IMR-90 (cell line): ENCODE data around the gene AMZ1. TPM values are rescaled to one million over a fixed set of nuclear protein-coding genes. Genes with fewer than 3 reads are reported as not detected.
A peak's percentile ranks its signal among the peaks of the same experiment; 100 is the strongest.

ENCODE experiments used
- ATAC-seq: fragments of 200-7000 bp; cut with Tn5 transposase; 2 replicates; pipeline ENCODE4 v1.9.1; 2020; ENCODE audit warnings: low read depth, mild to moderate bottlenecking, moderate library complexity
- BruUV-seq: library from RNA; stranded (reverse); fragments of 400-500 nt; replicated peaks from 2 replicates; lab custom pipeline; 2021; lab: Mats Ljungman, UMichigan
- CTCF ChIA-PET: fragments of 300-600 bp; formaldehyde crosslinking; extraction: SDS; loops from one replicate; lab custom pipeline; 2021; ENCODE audit warnings: antibody characterized with exemption; lab: Yijun Ruan, JAX
- POLR2A ChIA-PET: fragments of 300-600 bp; sonication (Branson Sonifier 250); formaldehyde crosslinking; loops from one replicate; lab custom pipeline; 2022; ENCODE audit warnings: antibody characterized with exemption; ENCODE audit not compliant: unreplicated experiment; lab: Charles Lee
- DNase-seq: peaks from one replicate; pipeline ENCODE4 v3.0.0; 2013
- H2AFZ ChIP-seq: replicated peaks from 2 replicates; pipeline ENCODE3; 2013; ENCODE audit warnings: low read length, mild to moderate bottlenecking; ENCODE audit not compliant: poor library complexity
- H2AK5ac ChIP-seq: 2 replicates; pipeline ENCODE4 v1.6.1; 2013; ENCODE audit warnings: low read depth, low read length, inconsistent platforms
- H2AK9ac ChIP-seq: replicated peaks from 2 replicates; pipeline ENCODE3; 2013; ENCODE audit warnings: mild to moderate bottlenecking, low read depth, low read length, moderate library complexity; ENCODE audit not compliant: poor library complexity
- H2BK120ac ChIP-seq: 2 replicates; pipeline ENCODE4 v1.6.1; 2013; ENCODE audit warnings: low read depth, low read length, inconsistent platforms
- H2BK15ac ChIP-seq: 3 replicates; pipeline ENCODE4 v1.6.1; 2013; ENCODE audit warnings: low read depth, low read length, inconsistent platforms
- H2BK20ac ChIP-seq: 2 replicates; pipeline ENCODE4 v1.6.1; 2013; ENCODE audit warnings: low read depth, mild to moderate bottlenecking, inconsistent platforms, low read length, moderate library complexity
- H2BK5ac ChIP-seq: 2 replicates; pipeline ENCODE4 v1.6.1; 2013; ENCODE audit warnings: mild to moderate bottlenecking, low read depth, low read length, inconsistent platforms; ENCODE audit not compliant: poor library complexity, severe bottlenecking
- H3K14ac ChIP-seq: replicated peaks from 2 replicates; pipeline ENCODE4 v1.6.1; 2013; ENCODE audit warnings: low read depth, low read length, inconsistent platforms
- H3K18ac ChIP-seq: 2 replicates; pipeline ENCODE4 v1.6.1; 2013; ENCODE audit warnings: low read depth, low read length, control low read depth
- H3K23ac ChIP-seq: 2 replicates; pipeline ENCODE4 v1.6.1; 2013; ENCODE audit warnings: low read depth, low read length, inconsistent platforms
- H3K27ac ChIP-seq: 2 replicates; pipeline ENCODE4 v1.5.1; 2013; ENCODE audit warnings: mild to moderate bottlenecking, control low read depth, low read length; ENCODE audit not compliant: insufficient read depth
- H3K27me3 ChIP-seq: 2 replicates; pipeline ENCODE4 v1.6.1; 2013; ENCODE audit warnings: low read length; ENCODE audit not compliant: control insufficient read depth, insufficient read depth
- H3K36me3 ChIP-seq: 2 replicates; pipeline ENCODE4 v1.6.1; 2013; ENCODE audit warnings: low read length, mixed read lengths; ENCODE audit not compliant: control insufficient read depth, insufficient read depth
- H3K4ac ChIP-seq: 2 replicates; pipeline ENCODE4 v1.6.1; 2013; ENCODE audit warnings: low read depth, low read length, inconsistent platforms
- H3K4me1 ChIP-seq: 2 replicates; pipeline ENCODE4 v1.6.1; 2013; ENCODE audit warnings: low read length, mixed read lengths; ENCODE audit not compliant: control insufficient read depth, insufficient read depth
- H3K4me2 ChIP-seq: 2 replicates; pipeline ENCODE4 v1.6.1; 2013; ENCODE audit warnings: low read depth, mild to moderate bottlenecking, control low read depth, low read length, moderate library complexity
- H3K4me3 ChIP-seq: 2 replicates; pipeline ENCODE4 v1.5.1; 2013; ENCODE audit warnings: low read depth, mild to moderate bottlenecking, control low read depth, low read length, moderate library complexity; ENCODE audit not compliant: insufficient read depth
- H3K56ac ChIP-seq: 2 replicates; pipeline ENCODE4 v1.6.1; 2013; ENCODE audit warnings: low read length, inconsistent platforms; ENCODE audit not compliant: insufficient read depth; ENCODE audit errors: extremely low read depth
- H3K79me1 ChIP-seq, 2 experiments: 2 replicates each; pipeline ENCODE4 v1.6.1; 2013; ENCODE audit warnings: low read length in 2 of 2, inconsistent platforms in 1 of 2, low read depth in 1 of 2
- H3K9ac ChIP-seq: 2 replicates; pipeline ENCODE4 v1.6.1; 2013; ENCODE audit warnings: low read depth, low read length, control low read depth
- H3K9me1 ChIP-seq: 2 replicates; pipeline ENCODE4 v1.6.1; 2013; ENCODE audit warnings: low read length, inconsistent platforms; ENCODE audit not compliant: insufficient read depth
- H3K9me3 ChIP-seq: 2 replicates; pipeline ENCODE4 v1.6.1; 2013; ENCODE audit warnings: low read length; ENCODE audit not compliant: control insufficient read depth, insufficient read depth
- H4K20me1 ChIP-seq: 2 replicates; pipeline ENCODE4 v1.6.1; 2013; ENCODE audit warnings: low read length, inconsistent platforms; ENCODE audit not compliant: insufficient read depth
- H4K5ac ChIP-seq: 2 replicates; pipeline ENCODE4 v1.6.1; 2013; ENCODE audit warnings: mild to moderate bottlenecking, low read depth, low read length, control low read depth
- H4K8ac ChIP-seq, 2 experiments: 2 replicates each; pipeline ENCODE4 v1.6.1; 2013; ENCODE audit warnings: low read depth in 2 of 2, low read length in 2 of 2, control low read depth in 1 of 2, inconsistent platforms in 1 of 2
- H4K91ac ChIP-seq: 2 replicates; pipeline ENCODE4 v1.6.1; 2013; ENCODE audit warnings: low read depth, low read length, inconsistent platforms; ENCODE audit not compliant: insufficient read depth
- CHD1 ChIP-seq: IDR thresholded peaks from 2 replicates; pipeline ENCODE4 v1.6.1; 2012; ENCODE audit warnings: low read depth, low read length, improper control_type of control experiment
- MAFK ChIP-seq: IDR thresholded peaks from 2 replicates; pipeline ENCODE4 v1.6.1; 2012; ENCODE audit warnings: low read depth, low read length, improper control_type of control experiment
- SMC3 ChIP-seq: fragments of 150-350 bp; IDR thresholded peaks from 2 replicates; pipeline ENCODE4 v1.6.1; 2016; ENCODE audit warnings: low read depth, mild to moderate bottlenecking, antibody characterized with exemption, low read length, moderate library complexity
- WGBS, 2 experiments: methylation state at CpG; one replicate each; pipeline versions ENCODE4 v1.1.5 to v1.1.7; 2013; ENCODE audit warnings: missing lambda C conversion rate in 2 of 2; ENCODE audit not compliant: insufficient read length in 1 of 2; ENCODE audit errors: extremely low coverage in 2 of 2; 5-methylcytosine and 5-hydroxymethylcytosine counted together
- dilution Hi-C: fragments of 300-500 bp; cut with HindIII; formaldehyde crosslinking; loops from one replicate; pipeline ENCODE4 v1.14.3; 2018; ENCODE audit warnings: low sequenced_read_pairs; ENCODE audit not compliant: unreplicated experiment
- in situ Hi-C: fragments of 300-500 bp; cut with MboI; formaldehyde crosslinking; loops from 3 replicates; pipeline ENCODE4 v1.14.3; 2019; ENCODE audit warnings: low sequenced_read_pairs, inconsistent platforms, mixed read lengths
- intact Hi-C: fragments of 100-400 bp; cut with micrococcal nuclease; formaldehyde crosslinking; loops from 2 replicates; pipeline ENCODE4 v1.10.0; 2022
- polyA plus RNA-seq, 3 experiments: library from polyadenylated mRNA; depleted of rRNA; stranded (reverse); fragments of >200 nt; gene quantifications; 2 replicates each; pipeline ENCODE4 v1.2.3, GENCODE V29; 2012; ENCODE audit warnings: low replicate concordance in 1 of 3
- total RNA-seq: library from RNA; depleted of rRNA; stranded (reverse); fragments of >200 nt; gene quantifications from 2 replicates; pipeline ENCODE4 v1.2.3, GENCODE V29; 2012
- TF ChIP-seq, protein P1 (sequence below): fragments of 150-350 bp; IDR thresholded peaks from 2 replicates; pipeline ENCODE4 v1.6.1; 2016; ENCODE audit warnings: low read depth, mild to moderate bottlenecking, low read length, moderate library complexity, borderline replicate concordance

AMZ1 gene
- total and polyA plus RNA-seq, 2 of the 4 experiments (the other 2 are of a cell fraction): 0.54 to 1.6 TPM

DNA sequence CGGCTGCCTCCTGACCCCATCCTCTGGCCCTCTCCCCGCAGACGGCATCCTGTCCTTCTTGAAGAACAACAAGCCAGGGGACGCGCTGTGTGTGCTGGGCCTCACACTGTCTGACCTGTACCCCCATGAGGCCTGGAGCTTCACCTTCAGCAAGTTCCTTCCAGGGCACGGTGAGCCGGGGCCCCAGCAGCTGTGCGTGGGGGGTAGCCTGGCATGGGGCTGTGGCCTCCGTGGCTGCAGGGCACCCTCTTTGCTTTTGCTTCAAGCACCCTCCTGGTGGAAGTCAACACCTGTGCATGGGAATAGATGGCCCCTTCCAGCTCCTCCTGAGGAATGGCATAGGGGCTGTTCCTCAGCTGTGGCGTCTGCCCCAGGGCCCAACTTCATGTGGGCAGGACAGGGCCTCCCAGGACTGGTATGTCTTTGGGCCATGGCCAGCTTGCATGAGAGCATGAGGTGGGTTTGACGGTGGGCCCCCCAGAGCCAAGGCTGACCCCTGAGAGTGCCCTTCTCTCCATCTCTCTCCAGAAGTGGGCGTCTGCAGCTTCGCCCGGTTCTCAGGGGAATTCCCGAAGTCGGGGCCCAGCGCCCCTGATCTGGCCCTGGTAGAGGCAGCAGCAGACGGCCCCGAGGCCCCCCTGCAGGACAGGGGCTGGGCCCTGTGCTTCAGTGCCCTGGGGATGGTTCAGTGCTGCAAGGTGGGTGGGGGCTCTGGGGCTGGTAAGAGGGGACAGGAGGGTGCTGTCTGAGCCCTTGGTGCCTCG, 20.7 kb downstream of the AMZ1 start:
- CTCF ChIA-PET: interaction anchor here (0.7 to 1.0 kb wide), 2 partner anchors 37 to 252 kb away, joined by 3 to 4 read pairs; no protein-coding TSS in a partner anchor
- POLR2A ChIA-PET: no interaction called here

More for the DNA sequence above, 20.7 kb downstream of the AMZ1 start:
- intact Hi-C loops: no loop called here
- no peak overlapping the region for H2AFZ ChIP-seq
- H3K27ac ChIP-seq: no peak overlapping the region
- no peaks in the 10 kb centered on the region for H3K27me3 ChIP-seq
- H3K14ac ChIP-seq: no peak overlapping the region
- no peak overlapping the region for H3K4ac ChIP-seq
- no peak overlapping the region for H3K4me3 ChIP-seq
- H3K9ac ChIP-seq: no peak overlapping the region
- no TSS peak for BruUV-seq
- H4K8ac ChIP-seq: no peak overlapping the region
- H3K9me1 ChIP-seq: no peaks in the 10 kb centered on the region
- peaks cover 3% of the 10 kb centered on the region for H3K36me3 ChIP-seq
- no peak overlapping the region for H3K23ac ChIP-seq
- H3K4me1 ChIP-seq: no peaks in the 10 kb centered on the region
- in situ Hi-C loops: no loop called here
- DNase-seq (no peak), ATAC-seq (no peak)
- H2AK5ac ChIP-seq: no peak overlapping the region
- no peak overlapping the region for H2BK20ac ChIP-seq
- H2BK120ac ChIP-seq: no peak overlapping the region
- H2BK5ac ChIP-seq: no peak overlapping the region
- no peaks in the 10 kb centered on the region for H3K79me1 ChIP-seq
- H3K56ac ChIP-seq: no peak overlapping the region
- peak overlapping the region; percentile 50 for H2AK9ac ChIP-seq
- 94% methylated on average over 5 of the region's 20 CpGs; no CpG with 5 or more reads in 1 of the 2 experiments for WGBS, 2 experiments
- TF ChIP-seq, protein P1, sequence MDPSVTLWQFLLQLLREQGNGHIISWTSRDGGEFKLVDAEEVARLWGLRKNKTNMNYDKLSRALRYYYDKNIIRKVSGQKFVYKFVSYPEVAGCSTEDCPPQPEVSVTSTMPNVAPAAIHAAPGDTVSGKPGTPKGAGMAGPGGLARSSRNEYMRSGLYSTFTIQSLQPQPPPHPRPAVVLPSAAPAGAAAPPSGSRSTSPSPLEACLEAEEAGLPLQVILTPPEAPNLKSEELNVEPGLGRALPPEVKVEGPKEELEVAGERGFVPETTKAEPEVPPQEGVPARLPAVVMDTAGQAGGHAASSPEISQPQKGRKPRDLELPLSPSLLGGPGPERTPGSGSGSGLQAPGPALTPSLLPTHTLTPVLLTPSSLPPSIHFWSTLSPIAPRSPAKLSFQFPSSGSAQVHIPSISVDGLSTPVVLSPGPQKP: no peak
- TF ChIP-seq MAFK (no peak), CHD1 (no peak), SMC3 (no peak)
- no peak overlapping the region for H2BK15ac ChIP-seq
- no peaks in the 10 kb centered on the region; the same call in 1 of the 2 replicates for H4K20me1 ChIP-seq
- dilution Hi-C loops: no loop called here
- H3K4me2 ChIP-seq: no peak overlapping the region
- H3K9me3 ChIP-seq: peaks cover 4% of the 10 kb centered on the region; the same call in 1 of the 2 replicates
- H4K5ac ChIP-seq: no peak overlapping the region
- no peak overlapping the region for H4K91ac ChIP-seq
- no peak overlapping the region for H3K18ac ChIP-seq
